K562 (cell line): ENCODE results near the gene PEAR1. TPM values are rescaled to one million over a fixed set of nuclear protein-coding genes. Genes with fewer than 3 reads are reported as not detected.

ENCODE experiments used
- ASH1L ChIP-seq: fragments of 450-650 bp; IDR thresholded peaks from 2 replicates; pipeline ENCODE4 v1.6.1; 2018; ENCODE audit warnings: borderline replicate concordance, mild to moderate bottlenecking, low read depth; ENCODE audit not compliant: partially characterized antibody
- BRCA1 ChIP-seq, 2 experiments: fragments of 450-650 bp in 1 of 2; sonication (generic) in 1 of 2; formaldehyde crosslinking in 1 of 2; IDR thresholded peaks; 2 replicates each; pipeline versions ENCODE4 v1.5.0 to v1.6.1; 2017 to 2020; ENCODE audit warnings: mild to moderate bottlenecking in 1 of 2, missing genetic modification reagents in 1 of 2
- CXXC5 ChIP-seq: fragments of 250-450 bp; sonication (Bioruptor Pico); IDR thresholded peaks from 2 replicates; pipeline ENCODE4 v1.8.0; 2022; ENCODE audit warnings: inconsistent platforms, mild to moderate bottlenecking, moderate library complexity
- GABPA ChIP-seq: fragments of 200-800 bp; sonication (Bioruptor generic); conservative IDR thresholded peaks from 2 replicates; pipeline ENCODE4 v1.6.1; 2016; ENCODE audit warnings: low read depth, missing genetic modification characterization, missing compliant biosample characterization
- HMG20A ChIP-seq: fragments of 450-650 bp; formaldehyde crosslinking; conservative IDR thresholded peaks from 2 replicates; pipeline ENCODE4 v1.4.0; 2020; ENCODE audit warnings: mild to moderate bottlenecking, mixed read lengths
- HNRNPH1 ChIP-seq: fragments of 200-400 bp; formaldehyde crosslinking; optimal IDR thresholded peaks from 2 replicates; pipeline ENCODE3; 2017; ENCODE audit warnings: low read depth, mild to moderate bottlenecking, low read length, moderate library complexity
- MAFK ChIP-seq: IDR thresholded peaks from 2 replicates; pipeline ENCODE4 v1.6.1; 2011; ENCODE audit warnings: low read length, improper control_type of control experiment
- MLLT1 ChIP-seq, 2 experiments: fragments of 450-650 bp; IDR thresholded peaks; 2 replicates each; pipeline ENCODE4 v1.6.1; 2016
- PTTG1 ChIP-seq: fragments of 450-650 bp; IDR thresholded peaks from 2 replicates; pipeline ENCODE4 v1.6.1; 2016; ENCODE audit warnings: low read depth, mild to moderate bottlenecking, missing genetic modification characterization, missing compliant biosample characterization
- RFX7 ChIP-seq: fragments of 250-450 bp; sonication (Bioruptor Pico); IDR thresholded peaks from 2 replicates; pipeline ENCODE4 v1.5.1; 2021; ENCODE audit warnings: mild to moderate bottlenecking
- TCF3 ChIP-seq: sonication (generic); formaldehyde crosslinking; IDR thresholded peaks from 2 replicates; pipeline ENCODE4 v1.4.0; 2020; ENCODE audit warnings: mild to moderate bottlenecking, missing genetic modification reagents
- TSC22D4 ChIP-seq: fragments of 450-650 bp; IDR thresholded peaks from 2 replicates; pipeline ENCODE4 v1.6.1; 2016; ENCODE audit warnings: missing genetic modification characterization, missing biosample characterization, control low read depth
- ZKSCAN3 ChIP-seq: fragments of 250-450 bp; sonication (Bioruptor Pico); IDR thresholded peaks from 2 replicates; pipeline ENCODE4 v1.4.0; 2020
- ZNF212 ChIP-seq: fragments of 450-650 bp; formaldehyde crosslinking; IDR thresholded peaks from 2 replicates; pipeline ENCODE4 v1.4.0; 2020; ENCODE audit warnings: mild to moderate bottlenecking
- ZNF583 ChIP-seq: fragments of 250-450 bp; sonication (Bioruptor Pico); IDR thresholded peaks from 2 replicates; pipeline ENCODE4 v1.4.0; 2020
- polyA plus RNA-seq, 8 experiments: library from polyadenylated mRNA; depleted of rRNA in 4 of 8; stranded (reverse) in 5 of 8; unstranded in 3 of 8; fragments of >200 nt; fragmentation: Nextera tagmentation in 2 of 8; fragmentation: Illumina TruSeq in 1 of 8; extraction: Ambion mirVana in 2 of 8; extraction: Trizol in 1 of 8; gene quantifications; 2 replicates each; pipeline versions ENCODE4 v1.2.1 to v1.2.3, GENCODE V29; 2011 to 2014; ENCODE audit warnings: inconsistent platforms in 1 of 8, missing spikeins in 1 of 8
- total RNA-seq, 7 experiments: library from RNA; depleted of rRNA in 6 of 7; stranded (reverse); fragments of >200 nt in 6 of 7; fragmentation: Illumina TruSeq in 2 of 7; extraction: Trizol in 2 of 7; gene quantifications; 2 replicates each; pipeline versions ENCODE4 v1.2.1 to v1.2.3, GENCODE V29; 2011 to 2021; ENCODE audit warnings: low replicate concordance in 1 of 7
- TF ChIP-seq, protein P1 (sequence below): conservative IDR thresholded peaks from 2 replicates; pipeline ENCODE4 v1.6.1; 2011; ENCODE audit warnings: low read depth, mild to moderate bottlenecking, low read length; ENCODE audit not compliant: control insufficient read depth
- TF ChIP-seq, protein P2 (sequence below): sonication (generic); IDR thresholded peaks from 2 replicates; pipeline ENCODE4 v1.6.1; 2016

The PEAR1 gene
- total and polyA plus RNA-seq, 9 of the 15 experiments (the other 6 are each of a cell fraction or from before 2014, with no cell fraction given) = 0.87 to 13.9 (median 6.1) TPM

DNA sequence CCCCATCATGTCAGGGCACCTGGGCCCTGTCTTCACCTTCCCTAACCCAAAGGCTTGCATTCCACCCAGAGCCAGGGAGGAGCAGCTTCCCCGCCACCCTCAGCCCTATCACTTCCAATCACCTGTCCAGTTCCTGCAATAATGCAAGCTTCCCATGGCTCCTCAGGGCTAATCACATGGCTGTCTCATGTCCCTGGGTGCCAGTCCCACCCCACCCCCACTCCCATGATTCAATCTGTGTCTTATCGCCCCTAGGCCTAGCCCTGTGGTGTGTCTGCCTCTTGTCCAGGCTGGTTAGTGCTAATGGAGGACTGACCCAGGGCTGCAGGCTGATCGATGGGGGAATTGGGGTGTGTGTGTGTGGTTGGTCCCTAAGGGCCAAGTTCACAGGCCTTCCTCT is 11.0 kb upstream of the PEAR1 start (continued):
- TF ChIP-seq, protein P1, sequence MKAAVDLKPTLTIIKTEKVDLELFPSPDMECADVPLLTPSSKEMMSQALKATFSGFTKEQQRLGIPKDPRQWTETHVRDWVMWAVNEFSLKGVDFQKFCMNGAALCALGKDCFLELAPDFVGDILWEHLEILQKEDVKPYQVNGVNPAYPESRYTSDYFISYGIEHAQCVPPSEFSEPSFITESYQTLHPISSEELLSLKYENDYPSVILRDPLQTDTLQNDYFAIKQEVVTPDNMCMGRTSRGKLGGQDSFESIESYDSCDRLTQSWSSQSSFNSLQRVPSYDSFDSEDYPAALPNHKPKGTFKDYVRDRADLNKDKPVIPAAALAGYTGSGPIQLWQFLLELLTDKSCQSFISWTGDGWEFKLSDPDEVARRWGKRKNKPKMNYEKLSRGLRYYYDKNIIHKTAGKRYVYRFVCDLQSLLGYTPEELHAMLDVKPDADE = no peak
- TF ChIP-seq TCF3 (CRISPR knock-in tag) = peak; percentile 77
- peak; percentile 76; the same call in 1 of the 2 replicates for TF ChIP-seq ZNF583
- no peak for TF ChIP-seq MAFK
- no peak for TF ChIP-seq HNRNPH1
- TF ChIP-seq, protein P2, sequence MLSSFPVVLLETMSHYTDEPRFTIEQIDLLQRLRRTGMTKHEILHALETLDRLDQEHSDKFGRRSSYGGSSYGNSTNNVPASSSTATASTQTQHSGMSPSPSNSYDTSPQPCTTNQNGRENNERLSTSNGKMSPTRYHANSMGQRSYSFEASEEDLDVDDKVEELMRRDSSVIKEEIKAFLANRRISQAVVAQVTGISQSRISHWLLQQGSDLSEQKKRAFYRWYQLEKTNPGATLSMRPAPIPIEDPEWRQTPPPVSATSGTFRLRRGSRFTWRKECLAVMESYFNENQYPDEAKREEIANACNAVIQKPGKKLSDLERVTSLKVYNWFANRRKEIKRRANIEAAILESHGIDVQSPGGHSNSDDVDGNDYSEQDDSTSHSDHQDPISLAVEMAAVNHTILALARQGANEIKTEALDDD = 0 out of 2 replicates have a peak, but pooled peaks have one; percentile 47
- no peak for TF ChIP-seq ZNF212
- TF ChIP-seq ZKSCAN3 (CRISPR knock-in tag) = no peak
- no peak for TF ChIP-seq ASH1L
- TF ChIP-seq GABPA = no peak
- TF ChIP-seq RFX7 (CRISPR knock-in tag) = no peak
- TF ChIP-seq HMG20A (CRISPR knock-in tag) = no peak
- TF ChIP-seq CXXC5 (CRISPR knock-in tag) = peak; percentile 51
- TF ChIP-seq TSC22D4 (tag) = no peak
- TF ChIP-seq MLLT1 (IDR thresholded peaks at IDR 0.05) = no peak
- TF ChIP-seq BRCA1 (IDR thresholded peaks at IDR 0.05) = no peak
- no peak for TF ChIP-seq BRCA1 (CRISPR knock-in tag; IDR thresholded peaks at IDR 0.05)
- no peak for TF ChIP-seq PTTG1 (tag)
